ENCODE data around the gene MAPKAP1.

MAPKAP1 gene

GRCh38 chr9:125515983-125516940 lies 190.7 kb downstream of the MAPKAP1 start:
- no peak for DNase-seq
- H3K27me3 ChIP-seq (ENCODE audit: insufficient read depth, low read length, poor library complexity) = no peaks in the 10 kb centered on the region
- H3K36me3 ChIP-seq (ENCODE audit: insufficient read depth, low read length) = no peaks in the 10 kb centered on the region; the same call in 1 of the 2 replicates
- no peak overlapping the region for H3K27ac ChIP-seq (ENCODE audit: low read length)
- H2AFZ ChIP-seq (ENCODE audit: low read depth, low read length) = no peak overlapping the region
- no peak overlapping the region for H3K4me3 ChIP-seq (ENCODE audit: low read depth in 1 of 2, low read length in 2 of 2)
- peaks cover under 1% of the 10 kb centered on the region; the same call in 1 of the 2 replicates for H3K4me1 ChIP-seq (ENCODE audit: insufficient read depth, low read length)
- peaks cover 3% of the 10 kb centered on the region; the same call in 1 of the 2 replicates for H4K20me1 ChIP-seq (ENCODE audit: insufficient read depth, low read length)
- no peak overlapping the region for H3K4me2 ChIP-seq (ENCODE audit: insufficient read depth, low read length)
- ATAC-seq (ENCODE audit: insufficient read depth, low read depth) = no peak
- H3K9ac ChIP-seq (ENCODE audit: low read depth, low read length) = no peak overlapping the region
- H3K79me2 ChIP-seq (ENCODE audit: insufficient read depth, low read length) = no peaks in the 10 kb centered on the region
- no peaks in the 10 kb centered on the region for H3K9me3 ChIP-seq (ENCODE audit: insufficient read depth, low read length, severe bottlenecking)
- TF ChIP-seq EZH2 (IDR thresholded peaks at IDR 0.05; ENCODE audit: borderline replicate concordance, low read depth, low read length, severe bottlenecking) = no peak
- TF ChIP-seq, protein P1, sequence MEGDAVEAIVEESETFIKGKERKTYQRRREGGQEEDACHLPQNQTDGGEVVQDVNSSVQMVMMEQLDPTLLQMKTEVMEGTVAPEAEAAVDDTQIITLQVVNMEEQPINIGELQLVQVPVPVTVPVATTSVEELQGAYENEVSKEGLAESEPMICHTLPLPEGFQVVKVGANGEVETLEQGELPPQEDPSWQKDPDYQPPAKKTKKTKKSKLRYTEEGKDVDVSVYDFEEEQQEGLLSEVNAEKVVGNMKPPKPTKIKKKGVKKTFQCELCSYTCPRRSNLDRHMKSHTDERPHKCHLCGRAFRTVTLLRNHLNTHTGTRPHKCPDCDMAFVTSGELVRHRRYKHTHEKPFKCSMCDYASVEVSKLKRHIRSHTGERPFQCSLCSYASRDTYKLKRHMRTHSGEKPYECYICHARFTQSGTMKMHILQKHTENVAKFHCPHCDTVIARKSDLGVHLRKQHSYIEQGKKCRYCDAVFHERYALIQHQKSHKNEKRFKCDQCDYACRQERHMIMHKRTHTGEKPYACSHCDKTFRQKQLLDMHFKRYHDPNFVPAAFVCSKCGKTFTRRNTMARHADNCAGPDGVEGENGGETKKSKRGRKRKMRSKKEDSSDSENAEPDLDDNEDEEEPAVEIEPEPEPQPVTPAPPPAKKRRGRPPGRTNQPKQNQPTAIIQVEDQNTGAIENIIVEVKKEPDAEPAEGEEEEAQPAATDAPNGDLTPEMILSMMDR (IDR thresholded peaks at IDR 0.05; ENCODE audit: borderline replicate concordance, extremely low read depth, low read length, poor library complexity, severe bottlenecking) = no peak

- H4K20me1 ChIP-seq (ENCODE audit: insufficient read depth, low read length) = peaks cover 3% of the 10 kb centered on the region; the same call in 1 of the 2 replicates
- H3K9ac ChIP-seq (ENCODE audit: low read depth, low read length) = no peak overlapping the region
- no peak overlapping the region for H2AFZ ChIP-seq (ENCODE audit: low read depth, low read length)
- no peaks in the 10 kb centered on the region for H3K9me3 ChIP-seq (ENCODE audit: insufficient read depth, low read length, severe bottlenecking)
- no peak overlapping the region for H3K4me2 ChIP-seq (ENCODE audit: insufficient read depth, low read length)
- ATAC-seq (ENCODE audit: insufficient read depth, low read depth) (no peak), DNase-seq (no peak)
- H3K36me3 ChIP-seq (ENCODE audit: insufficient read depth, low read length) = no peaks in the 10 kb centered on the region; the same call in 1 of the 2 replicates
- TF ChIP-seq, protein P1 (IDR thresholded peaks at IDR 0.05; ENCODE audit: borderline replicate concordance, extremely low read depth, low read length, poor library complexity, severe bottlenecking) = no peak
- TF ChIP-seq EZH2 (IDR thresholded peaks at IDR 0.05; ENCODE audit: borderline replicate concordance, low read depth, low read length, severe bottlenecking) = no peak
- no peak overlapping the region for H3K27ac ChIP-seq (ENCODE audit: low read length)
- no peak overlapping the region for H3K4me3 ChIP-seq (ENCODE audit: low read depth in 1 of 2, low read length in 2 of 2)
- no peaks in the 10 kb centered on the region for H3K4me1 ChIP-seq (ENCODE audit: insufficient read depth, low read length)
- no peaks in the 10 kb centered on the region for H3K79me2 ChIP-seq (ENCODE audit: insufficient read depth, low read length)
- no peaks in the 10 kb centered on the region for H3K27me3 ChIP-seq (ENCODE audit: insufficient read depth, low read length, poor library complexity)
Observed at GRCh38 chr9:125515281-125515680, 191.7 kb downstream of the MAPKAP1 start.

- Histone ChIP-seq H3K27ac (ENCODE audit: low read length) (no peak overlapping the region), H3K4me1 (ENCODE audit: insufficient read depth, low read length) (no peaks in the 10 kb centered on the region), H3K9ac (ENCODE audit: low read depth, low read length) (no peak overlapping the region), H3K4me3 (ENCODE audit: low read depth in 1 of 2, low read length in 2 of 2) (no peak overlapping the region), H3K36me3 (ENCODE audit: insufficient read depth, low read length) (no peaks in the 10 kb centered on the region; the same call in 1 of the 2 replicates), H3K4me2 (ENCODE audit: insufficient read depth, low read length) (no peak overlapping the region), H2AFZ (ENCODE audit: low read depth, low read length) (no peak overlapping the region), H4K20me1 (ENCODE audit: insufficient read depth, low read length) (peaks cover 3% of the 10 kb centered on the region; the same call in 1 of the 2 replicates), H3K27me3 (ENCODE audit: insufficient read depth, low read length, poor library complexity) (no peaks in the 10 kb centered on the region), H3K9me3 (ENCODE audit: insufficient read depth, low read length, severe bottlenecking) (no peaks in the 10 kb centered on the region), H3K79me2 (ENCODE audit: insufficient read depth, low read length) (no peaks in the 10 kb centered on the region)
- ATAC-seq (ENCODE audit: insufficient read depth, low read depth) (no peak), DNase-seq (no peak)
- TF ChIP-seq, protein P1 (IDR thresholded peaks at IDR 0.05; ENCODE audit: borderline replicate concordance, extremely low read depth, low read length, poor library complexity, severe bottlenecking) = no peak
- no peak for TF ChIP-seq EZH2 (IDR thresholded peaks at IDR 0.05; ENCODE audit: borderline replicate concordance, low read depth, low read length, severe bottlenecking)
Observed at GRCh38 chr9:125514468-125514867, 192.5 kb downstream of the MAPKAP1 start.

Measured in DND-41 (cell line).